ENCODE measurements around the gene TFAP2B.
A peak's percentile ranks its signal among the peaks of the same experiment; 100 is the strongest.

Gene TFAP2B

GRCh38 chr6:50819904-50820868, 1.5 kb downstream of the TFAP2B start:
- Mint-ChIP-seq H3K4me1 (ENCODE audit: low read depth) (peaks cover 32% of the 10 kb centered on the region), H3K4me3 (peak overlapping the region; percentile 50), H3K27ac (no peak overlapping the region), H3K27me3 (peaks cover 56% of the 10 kb centered on the region), H3K9me3 (ENCODE audit: low read depth) (no peaks in the 10 kb centered on the region), H3K36me3 (no peaks in the 10 kb centered on the region)

- peak overlapping the region; percentile 11 for H3K4me3 Mint-ChIP-seq
- H3K27ac Mint-ChIP-seq = no peak overlapping the region
- no peaks in the 10 kb centered on the region for H3K36me3 Mint-ChIP-seq
- H3K4me1 Mint-ChIP-seq (ENCODE audit: low read depth) = peaks cover 28% of the 10 kb centered on the region
- peaks cover 59% of the 10 kb centered on the region for H3K27me3 Mint-ChIP-seq
- no peaks in the 10 kb centered on the region for H3K9me3 Mint-ChIP-seq (ENCODE audit: low read depth)
Measured at GRCh38 chr6:50820869-50821264, 2.2 kb downstream of the TFAP2B start.

GRCh38 chr6:50821441-50822077, 2.9 kb downstream of the TFAP2B start:
- Mint-ChIP-seq H3K27me3 (peaks cover 60% of the 10 kb centered on the region), H3K9me3 (ENCODE audit: low read depth) (no peaks in the 10 kb centered on the region), H3K36me3 (no peaks in the 10 kb centered on the region), H3K27ac (no peak overlapping the region), H3K4me1 (ENCODE audit: low read depth) (peaks cover 28% of the 10 kb centered on the region), H3K4me3 (peak overlapping the region; percentile 11)

GRCh38 chr6:50822078-50822476, 3.4 kb downstream of the TFAP2B start:
- H3K4me1 Mint-ChIP-seq (ENCODE audit: low read depth) = peaks cover 23% of the 10 kb centered on the region
- no peak overlapping the region for H3K4me3 Mint-ChIP-seq
- no peak overlapping the region for H3K27ac Mint-ChIP-seq
- H3K27me3 Mint-ChIP-seq = peaks cover 62% of the 10 kb centered on the region
- no peaks in the 10 kb centered on the region for H3K9me3 Mint-ChIP-seq (ENCODE audit: low read depth)
- H3K36me3 Mint-ChIP-seq = no peaks in the 10 kb centered on the region

GRCh38 chr6:50823094-50823920, 4.6 kb downstream of the TFAP2B start:
- Mint-ChIP-seq H3K9me3 (ENCODE audit: low read depth) (no peaks in the 10 kb centered on the region), H3K27ac (no peak overlapping the region), H3K27me3 (peaks cover 65% of the 10 kb centered on the region), H3K4me1 (ENCODE audit: low read depth) (peaks cover 23% of the 10 kb centered on the region), H3K36me3 (no peaks in the 10 kb centered on the region), H3K4me3 (no peak overlapping the region)

GRCh38 chr6:50824552-50824951, 5.9 kb downstream of the TFAP2B start:
- peaks cover 67% of the 10 kb centered on the region for H3K27me3 Mint-ChIP-seq
- no peak overlapping the region for H3K4me3 Mint-ChIP-seq
- no peaks in the 10 kb centered on the region for H3K36me3 Mint-ChIP-seq
- no peaks in the 10 kb centered on the region for H3K9me3 Mint-ChIP-seq (ENCODE audit: low read depth)
- no peak overlapping the region for H3K27ac Mint-ChIP-seq
- peaks cover 20% of the 10 kb centered on the region for H3K4me1 Mint-ChIP-seq (ENCODE audit: low read depth)

- H3K4me3 Mint-ChIP-seq = no peak overlapping the region
- H3K27me3 Mint-ChIP-seq = peaks cover 69% of the 10 kb centered on the region
- H3K4me1 Mint-ChIP-seq (ENCODE audit: low read depth) = peaks cover 14% of the 10 kb centered on the region
- no peaks in the 10 kb centered on the region for H3K9me3 Mint-ChIP-seq (ENCODE audit: low read depth)
- H3K27ac Mint-ChIP-seq = no peak overlapping the region
- no peaks in the 10 kb centered on the region for H3K36me3 Mint-ChIP-seq
Measured at GRCh38 chr6:50825375-50826036, 6.8 kb downstream of the TFAP2B start.

GRCh38 chr6:50826037-50826761, 7.5 kb downstream of the TFAP2B start:
- H3K27ac Mint-ChIP-seq = no peak overlapping the region
- no peaks in the 10 kb centered on the region for H3K9me3 Mint-ChIP-seq (ENCODE audit: low read depth)
- H3K4me3 Mint-ChIP-seq = no peak overlapping the region
- H3K36me3 Mint-ChIP-seq = no peaks in the 10 kb centered on the region
- H3K27me3 Mint-ChIP-seq = peaks cover 69% of the 10 kb centered on the region
- H3K4me1 Mint-ChIP-seq (ENCODE audit: low read depth) = peaks cover 9% of the 10 kb centered on the region

- peaks cover 4% of the 10 kb centered on the region for H3K4me1 Mint-ChIP-seq (ENCODE audit: low read depth)
- no peaks in the 10 kb centered on the region for H3K36me3 Mint-ChIP-seq
- H3K4me3 Mint-ChIP-seq = no peak overlapping the region
- H3K27me3 Mint-ChIP-seq = peaks cover 66% of the 10 kb centered on the region
- no peak overlapping the region for H3K27ac Mint-ChIP-seq
- no peaks in the 10 kb centered on the region for H3K9me3 Mint-ChIP-seq (ENCODE audit: low read depth)
Measured at GRCh38 chr6:50826803-50827202, 8.1 kb downstream of the TFAP2B start.

GRCh38 chr6:50829049-50829448, 10.4 kb downstream of the TFAP2B start:
- no peaks in the 10 kb centered on the region for H3K36me3 Mint-ChIP-seq
- H3K27ac Mint-ChIP-seq = no peak overlapping the region
- H3K4me3 Mint-ChIP-seq = no peak overlapping the region
- H3K9me3 Mint-ChIP-seq (ENCODE audit: low read depth) = no peaks in the 10 kb centered on the region
- H3K27me3 Mint-ChIP-seq = peaks cover 60% of the 10 kb centered on the region
- peaks cover 2% of the 10 kb centered on the region for H3K4me1 Mint-ChIP-seq (ENCODE audit: low read depth)

GRCh38 chr6:50829898-50830444, 11.3 kb downstream of the TFAP2B start:
- Mint-ChIP-seq H3K27me3 (peaks cover 55% of the 10 kb centered on the region), H3K27ac (no peak overlapping the region), H3K4me3 (no peak overlapping the region)

GRCh38 chr6:50831186-50831585, 12.5 kb downstream of the TFAP2B start:
- no peaks in the 10 kb centered on the region for H3K36me3 Mint-ChIP-seq
- no peak overlapping the region for H3K4me3 Mint-ChIP-seq
- H3K27me3 Mint-ChIP-seq = peaks cover 51% of the 10 kb centered on the region
- H3K27ac Mint-ChIP-seq = no peak overlapping the region
- no peaks in the 10 kb centered on the region for H3K9me3 Mint-ChIP-seq (ENCODE audit: low read depth)
- peaks cover under 1% of the 10 kb centered on the region for H3K4me1 Mint-ChIP-seq (ENCODE audit: low read depth)

More at GRCh38 chr6:50829898-50830444, 11.3 kb downstream of the TFAP2B start:
- Mint-ChIP-seq H3K9me3 (ENCODE audit: low read depth) (no peaks in the 10 kb centered on the region), H3K36me3 (no peaks in the 10 kb centered on the region), H3K4me1 (ENCODE audit: low read depth) (peaks cover 2% of the 10 kb centered on the region)

GRCh38 chr6:50832912-50833311, 14.2 kb downstream of the TFAP2B start:
- Mint-ChIP-seq H3K36me3 (no peaks in the 10 kb centered on the region), H3K4me3 (no peak overlapping the region), H3K27me3 (peaks cover 48% of the 10 kb centered on the region), H3K4me1 (ENCODE audit: low read depth) (peaks cover 2% of the 10 kb centered on the region), H3K9me3 (ENCODE audit: low read depth) (no peaks in the 10 kb centered on the region), H3K27ac (no peak overlapping the region)

Data from activated naive CD8-positive, alpha-beta T cell (primary cell).